Right lobe of liver (tissue), 4 donors: ENCODE measurements around the gene NOTCH1.

Experiments used
- POLR2A ChIP-seq: fragments of 450-650 bp; IDR thresholded peaks from one replicate; pipeline ENCODE4 v1.6.1; 2017; ENCODE audit warnings: antibody characterized with exemption, mild to moderate bottlenecking
- TF ChIP-seq, protein P1 (sequence below), 4 donors: fragments of 200-600 bp in 3 of 4; fragments of 450-650 bp in 1 of 4; IDR thresholded peaks; one replicate each; pipeline versions ENCODE4 v1.5.1 to v1.8.0; 2016 to 2022; ENCODE audit warnings: antibody characterized with exemption in 4 of 4, mild to moderate bottlenecking in 2 of 4
- donor health status: DM: no; HTN: no; CAD: no.
- donor health status: DM: no; HTN: no; CAD: no.
- donor health status: DM: no; HTN: yes; CAD: no.

DNA sequence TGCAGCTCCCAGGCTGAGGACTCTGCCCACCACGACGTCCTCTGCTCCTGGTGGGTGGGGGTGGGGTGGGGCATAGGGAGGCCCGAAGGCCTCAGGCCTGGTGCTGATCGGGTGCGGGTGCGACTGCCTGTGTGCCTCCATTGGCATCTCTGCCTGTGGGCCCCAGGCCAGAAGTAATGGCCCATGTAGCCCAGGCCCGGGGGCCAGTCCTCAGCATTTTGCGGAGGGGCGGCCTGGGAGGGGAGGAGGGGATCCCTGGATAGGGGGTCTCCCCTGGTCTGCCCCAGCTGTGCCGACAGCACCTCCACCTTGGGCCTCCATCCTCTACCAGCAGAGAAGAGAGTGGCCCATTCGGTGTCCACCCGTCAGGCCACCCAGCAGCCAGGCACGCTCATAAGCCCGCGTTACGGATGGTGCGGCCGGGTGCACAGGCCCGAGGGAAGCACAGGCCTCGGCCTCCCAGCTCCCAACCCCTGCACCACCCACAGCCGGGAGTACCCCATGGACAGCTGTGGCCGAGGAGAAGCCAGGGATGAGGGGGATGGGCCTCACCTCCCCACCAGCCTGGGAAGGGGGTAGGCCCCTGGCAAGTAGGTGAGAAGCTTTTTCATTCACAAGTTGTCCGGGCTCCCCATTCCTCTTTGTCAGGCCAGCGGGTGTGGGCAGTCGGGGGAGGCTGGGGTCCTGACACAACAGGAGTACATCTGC lies 1.8 kb upstream of the NOTCH1 start:
- TF ChIP-seq POLR2A: no peak
- TF ChIP-seq, protein P1, sequence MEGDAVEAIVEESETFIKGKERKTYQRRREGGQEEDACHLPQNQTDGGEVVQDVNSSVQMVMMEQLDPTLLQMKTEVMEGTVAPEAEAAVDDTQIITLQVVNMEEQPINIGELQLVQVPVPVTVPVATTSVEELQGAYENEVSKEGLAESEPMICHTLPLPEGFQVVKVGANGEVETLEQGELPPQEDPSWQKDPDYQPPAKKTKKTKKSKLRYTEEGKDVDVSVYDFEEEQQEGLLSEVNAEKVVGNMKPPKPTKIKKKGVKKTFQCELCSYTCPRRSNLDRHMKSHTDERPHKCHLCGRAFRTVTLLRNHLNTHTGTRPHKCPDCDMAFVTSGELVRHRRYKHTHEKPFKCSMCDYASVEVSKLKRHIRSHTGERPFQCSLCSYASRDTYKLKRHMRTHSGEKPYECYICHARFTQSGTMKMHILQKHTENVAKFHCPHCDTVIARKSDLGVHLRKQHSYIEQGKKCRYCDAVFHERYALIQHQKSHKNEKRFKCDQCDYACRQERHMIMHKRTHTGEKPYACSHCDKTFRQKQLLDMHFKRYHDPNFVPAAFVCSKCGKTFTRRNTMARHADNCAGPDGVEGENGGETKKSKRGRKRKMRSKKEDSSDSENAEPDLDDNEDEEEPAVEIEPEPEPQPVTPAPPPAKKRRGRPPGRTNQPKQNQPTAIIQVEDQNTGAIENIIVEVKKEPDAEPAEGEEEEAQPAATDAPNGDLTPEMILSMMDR (IDR thresholded peaks at IDR 0.05): no peak
